Measurements from ENCODE around the gene ZSCAN29.

GRCh38 chr15:43360821-43361220 is 10.0 kb downstream of the ZSCAN29 start:
- TF ChIP-seq CTCF (conservative IDR thresholded peaks at IDR 0.05; ENCODE audit: low read depth, low read length): no peak
- no peak for TF ChIP-seq EZH2 (IDR thresholded peaks at IDR 0.05; ENCODE audit: borderline replicate concordance, low read depth, low read length, poor library complexity, severe bottlenecking)
